Measurements from ENCODE around the gene GFOD2.
A peak's percentile ranks its signal among the peaks of the same experiment; 100 is the strongest.

Gene GFOD2

GRCh38 chr16:67726106-67727034 lies 7.3 kb upstream of the GFOD2 start:
- peak overlapping the region; percentile 22 for H3K27ac Mint-ChIP-seq

GRCh38 chr16:67723911-67724305 lies 4.8 kb upstream of the GFOD2 start:
- Mint-ChIP-seq H3K9me3 (no peaks in the 10 kb centered on the region), H3K27ac (no peak overlapping the region), H3K27me3 (no peaks in the 10 kb centered on the region), H3K36me3 (peaks cover 35 to 42% of the 10 kb centered on the region in 2 donors), H3K4me1 (peaks cover 14 to 16% of the 10 kb centered on the region in 2 donors), H3K4me3 (no peak overlapping the region)
- ATAC-seq (replicated peaks) (no peak), DNase-seq (no peak)

More at GRCh38 chr16:67726106-67727034, 7.3 kb upstream of the GFOD2 start:
- no peaks in the 10 kb centered on the region for H3K9me3 Mint-ChIP-seq
- no peak overlapping the region for H3K4me3 Mint-ChIP-seq
- H3K27me3 Mint-ChIP-seq = no peaks in the 10 kb centered on the region
- H3K4me1 Mint-ChIP-seq = peaks cover 2 to 7% of the 10 kb centered on the region in 2 donors
- no peak for ATAC-seq (replicated peaks)
- H3K36me3 Mint-ChIP-seq = peaks cover 58 to 60% of the 10 kb centered on the region in 2 donors
- no peak for DNase-seq

GRCh38 chr16:67723151-67723910 lies 4.2 kb upstream of the GFOD2 start:
- H3K27ac Mint-ChIP-seq = peak overlapping the region; percentile 37
- H3K36me3 Mint-ChIP-seq = peaks cover 31 to 40% of the 10 kb centered on the region in 2 donors
- no peaks in the 10 kb centered on the region for H3K9me3 Mint-ChIP-seq
- DNase-seq (no peak), ATAC-seq (replicated peaks) (no peak)
- H3K4me1 Mint-ChIP-seq = peaks cover 18 to 22% of the 10 kb centered on the region in 2 donors
- no peak overlapping the region for H3K4me3 Mint-ChIP-seq
- H3K27me3 Mint-ChIP-seq = no peaks in the 10 kb centered on the region

GRCh38 chr16:67720236-67720635 lies 1.1 kb upstream of the GFOD2 start:
- no peaks in the 10 kb centered on the region for H3K27me3 Mint-ChIP-seq
- no peak for DNase-seq
- peak overlapping the region; percentile 99 for H3K27ac Mint-ChIP-seq
- no peak for ATAC-seq (replicated peaks)
- peaks cover 25 to 38% of the 10 kb centered on the region in 2 donors for H3K4me1 Mint-ChIP-seq
- peaks cover 17 to 23% of the 10 kb centered on the region in 2 donors for H3K36me3 Mint-ChIP-seq
- no peaks in the 10 kb centered on the region for H3K9me3 Mint-ChIP-seq
- peak overlapping the region; percentile 98 to 99 for H3K4me3 Mint-ChIP-seq

GRCh38 chr16:67719778-67720144 lies 645 bp upstream of the GFOD2 start:
- Mint-ChIP-seq H3K27ac (peak overlapping the region; percentile 99), H3K9me3 (no peaks in the 10 kb centered on the region), H3K36me3 (peaks cover 13 to 18% of the 10 kb centered on the region in 2 donors), H3K4me1 (peaks cover 25 to 38% of the 10 kb centered on the region in 2 donors), H3K4me3 (peak overlapping the region; percentile 98 to 99), H3K27me3 (no peaks in the 10 kb centered on the region)
- ATAC-seq (replicated peaks) (peak; percentile 33 to 46), DNase-seq (peak; percentile 3)

- Mint-ChIP-seq H3K27me3 (no peaks in the 10 kb centered on the region), H3K27ac (peak overlapping the region; percentile 99), H3K9me3 (no peaks in the 10 kb centered on the region), H3K4me3 (peak overlapping the region; percentile 98 to 99), H3K4me1 (peaks cover 26 to 36% of the 10 kb centered on the region in 2 donors), H3K36me3 (peaks cover 9 to 11% of the 10 kb centered on the region in 2 donors)
- DNase-seq (peak; percentile 6), ATAC-seq (replicated peaks) (peak; percentile 39 to 53)
Measured at GRCh38 chr16:67718668-67719047, 458 bp downstream of the GFOD2 start.

- no peak overlapping the region for H3K27ac Mint-ChIP-seq
- no peaks in the 10 kb centered on the region for H3K27me3 Mint-ChIP-seq
- no peak for DNase-seq
- H3K4me1 Mint-ChIP-seq = peaks cover 33 to 40% of the 10 kb centered on the region in 2 donors
- no peaks in the 10 kb centered on the region for H3K9me3 Mint-ChIP-seq
- H3K36me3 Mint-ChIP-seq = peaks cover 9 to 14% of the 10 kb centered on the region in 2 donors
- ATAC-seq (replicated peaks) = no peak
- H3K4me3 Mint-ChIP-seq = no peak overlapping the region
Measured at GRCh38 chr16:67716097-67716496, 3.0 kb downstream of the GFOD2 start.

GRCh38 chr16:67714522-67714921 lies 4.6 kb downstream of the GFOD2 start:
- DNase-seq (no peak), ATAC-seq (replicated peaks) (no peak)
- no peak overlapping the region for H3K4me3 Mint-ChIP-seq
- H3K27me3 Mint-ChIP-seq = no peaks in the 10 kb centered on the region
- no peak overlapping the region for H3K27ac Mint-ChIP-seq
- peaks cover 21 to 32% of the 10 kb centered on the region in 2 donors for H3K4me1 Mint-ChIP-seq
- peaks cover 9 to 15% of the 10 kb centered on the region in 2 donors for H3K36me3 Mint-ChIP-seq
- no peaks in the 10 kb centered on the region for H3K9me3 Mint-ChIP-seq

GRCh38 chr16:67713647-67714273 lies 5.4 kb downstream of the GFOD2 start:
- ATAC-seq (replicated peaks) (no peak), DNase-seq (no peak)
- Mint-ChIP-seq H3K36me3 (peaks cover 6 to 15% of the 10 kb centered on the region in 2 donors), H3K4me1 (peaks cover 21 to 29% of the 10 kb centered on the region in 2 donors), H3K27ac (no peak overlapping the region), H3K4me3 (no peak overlapping the region), H3K9me3 (no peaks in the 10 kb centered on the region), H3K27me3 (no peaks in the 10 kb centered on the region)

GRCh38 chr16:67710607-67711006 lies 8.5 kb downstream of the GFOD2 start:
- no peaks in the 10 kb centered on the region for H3K9me3 Mint-ChIP-seq
- DNase-seq (no peak), ATAC-seq (replicated peaks) (no peak)
- H3K4me3 Mint-ChIP-seq = no peak overlapping the region
- H3K27me3 Mint-ChIP-seq = no peaks in the 10 kb centered on the region
- H3K4me1 Mint-ChIP-seq = peaks cover 9% of the 10 kb centered on the region in 2 donors
- peaks cover 2 to 10% of the 10 kb centered on the region in 2 donors for H3K36me3 Mint-ChIP-seq
- H3K27ac Mint-ChIP-seq = no peak overlapping the region

GRCh38 chr16:67709050-67709449 lies 10.1 kb downstream of the GFOD2 start:
- no peak overlapping the region for H3K4me3 Mint-ChIP-seq
- DNase-seq = no peak

GRCh38 chr16:67708368-67708771 lies 10.7 kb downstream of the GFOD2 start:
- Mint-ChIP-seq H3K4me1 (peaks cover 8 to 9% of the 10 kb centered on the region in 2 donors), H3K36me3 (peaks cover 5 to 15% of the 10 kb centered on the region in 2 donors), H3K27ac (no peak overlapping the region), H3K27me3 (no peaks in the 10 kb centered on the region), H3K9me3 (no peaks in the 10 kb centered on the region), H3K4me3 (no peak overlapping the region)
- no peak for ATAC-seq (replicated peaks)
- DNase-seq = no peak

More at GRCh38 chr16:67709050-67709449, 10.1 kb downstream of the GFOD2 start:
- Mint-ChIP-seq H3K27me3 (no peaks in the 10 kb centered on the region), H3K4me1 (peaks cover 8 to 9% of the 10 kb centered on the region in 2 donors), H3K9me3 (no peaks in the 10 kb centered on the region), H3K27ac (no peak overlapping the region), H3K36me3 (peaks cover 2 to 15% of the 10 kb centered on the region in 2 donors)
- ATAC-seq (replicated peaks) = no peak

- Mint-ChIP-seq H3K4me1 (peaks cover 8 to 9% of the 10 kb centered on the region in 2 donors), H3K27me3 (no peaks in the 10 kb centered on the region), H3K9me3 (no peaks in the 10 kb centered on the region), H3K4me3 (no peak overlapping the region), H3K36me3 (peaks cover 5 to 15% of the 10 kb centered on the region in 2 donors), H3K27ac (no peak overlapping the region)
- DNase-seq (no peak), ATAC-seq (replicated peaks) (no peak)
Measured at GRCh38 chr16:67707790-67708189, 11.3 kb downstream of the GFOD2 start.

- Mint-ChIP-seq H3K36me3 (peaks cover 5 to 15% of the 10 kb centered on the region in 2 donors), H3K27me3 (no peaks in the 10 kb centered on the region), H3K9me3 (no peaks in the 10 kb centered on the region), H3K27ac (no peak overlapping the region), H3K4me1 (peaks cover 8 to 9% of the 10 kb centered on the region in 2 donors), H3K4me3 (no peak overlapping the region)
- no peak for DNase-seq
- no peak for ATAC-seq (replicated peaks)
Measured at GRCh38 chr16:67707210-67707609, 11.9 kb downstream of the GFOD2 start.
